Measurements from ENCODE around the gene ARHGEF7. TPM values are rescaled to one million over a fixed set of nuclear protein-coding genes. Genes with fewer than 3 reads are reported as not detected.

ARHGEF7 gene
- total RNA-seq, 4 donors from 2014 or later: 79.2 to 173 (median 114) TPM

- no peak for TF ChIP-seq CTCF (IDR thresholded peaks at IDR 0.05; ENCODE audit: low read depth)
These were observed 226.8 kb downstream of the ARHGEF7 start for GRCh38 chr13:111341886-111342285.

GRCh38 chr13:111342721-111343120 lies 227.6 kb downstream of the ARHGEF7 start:
- TF ChIP-seq CTCF (IDR thresholded peaks at IDR 0.05; ENCODE audit: low read depth): no peak

- no peak for TF ChIP-seq CTCF (IDR thresholded peaks at IDR 0.05; ENCODE audit: low read depth)
These were observed 228.2 kb downstream of the ARHGEF7 start for GRCh38 chr13:111343186-111343805.

- TF ChIP-seq CTCF (IDR thresholded peaks at IDR 0.05; ENCODE audit: low read depth): no peak
These were observed 229.5 kb downstream of the ARHGEF7 start for GRCh38 chr13:111344471-111345191.

- TF ChIP-seq CTCF (IDR thresholded peaks at IDR 0.05; ENCODE audit: low read depth): no peak
These were observed 230.6 kb downstream of the ARHGEF7 start for GRCh38 chr13:111345682-111346081.

- no peak for TF ChIP-seq CTCF (IDR thresholded peaks at IDR 0.05; ENCODE audit: low read depth)
These were observed 231.1 kb downstream of the ARHGEF7 start for GRCh38 chr13:111346101-111346680.

- no peak for TF ChIP-seq CTCF (IDR thresholded peaks at IDR 0.05; ENCODE audit: low read depth)
These were observed 232.3 kb downstream of the ARHGEF7 start for GRCh38 chr13:111347438-111347837.

Data from subcutaneous adipose tissue (tissue), 4 donors.